HepG2 (cell line): ENCODE data around the gene CCR2. TPM values are rescaled to one million over a fixed set of nuclear protein-coding genes. Genes with fewer than 3 reads are reported as not detected.

Experiments used
- ATAC-seq: fragments of 200-7000 bp; cut with Tn5 transposase; 3 replicates; pipeline ENCODE4 v1.9.1; 2020; ENCODE audit warnings: mild to moderate bottlenecking, moderate library complexity
- BruUV-seq: library from RNA; stranded (reverse); fragments of 400-500 nt; replicated peaks from 2 replicates; lab custom pipeline; 2021; lab: Mats Ljungman, UMichigan
- CTCF ChIA-PET: fragments of 300-600 bp; formaldehyde crosslinking; extraction: SDS; loops from one replicate; lab custom pipeline; 2021; ENCODE audit warnings: low total read pairs, inconsistent platforms, low intra/inter-chr PET ratio; lab: Yijun Ruan, JAX
- POLR2A ChIA-PET: fragments of 350-600 bp; sonication (Branson Sonifier 250); formaldehyde crosslinking; loops from one replicate; lab custom pipeline; 2020; ENCODE audit warnings: antibody characterized with exemption, inconsistent platforms; lab: Yijun Ruan, JAX
- DNase-seq: peaks from one replicate; pipeline ENCODE4 v3.0.0-alpha.2; 2015; ENCODE audit warnings: low spot score
- FAIRE-seq: peaks from 3 replicates; lab custom pipeline; 2011; peaks lifted over from hg19 to GRCh38; lab: Jason Lieb, UNC
- H2AFZ ChIP-seq: one replicate; pipeline ENCODE4 v1.6.1; 2011; ENCODE audit warnings: low read length, inconsistent platforms
- H3K27ac ChIP-seq: fragments of 300-600 bp; 3 replicates; pipeline ENCODE4 v1.8.0; 2011; ENCODE audit warnings: mixed run types, mild to moderate bottlenecking, mixed read lengths, low read length, inconsistent platforms; ENCODE audit not compliant: insufficient read depth; ENCODE audit errors: extremely low read length
- H3K27me3 ChIP-seq, 2 experiments: fragments of 200-600 bp in 1 of 2; 2 replicates in 1 of 2; 3 replicates in 1 of 2; pipeline versions ENCODE4 v1.6.0 to v1.8.0; 2011; ENCODE audit warnings: low read length in 2 of 2, mild to moderate bottlenecking in 2 of 2, moderate library complexity in 2 of 2, inconsistent platforms in 1 of 2; ENCODE audit not compliant: insufficient read depth in 2 of 2, control insufficient read depth in 1 of 2
- H3K36me3 ChIP-seq, 2 experiments: fragments of 200-600 bp in 1 of 2; replicated peaks in 1 of 2; 2 replicates in 1 of 2; 3 replicates in 1 of 2; pipeline versions ENCODE4 v1.5.1 to v1.8.0; 2011; ENCODE audit warnings: low read length in 2 of 2, inconsistent platforms in 1 of 2; ENCODE audit not compliant: insufficient read depth in 2 of 2, control insufficient read depth in 1 of 2
- H3K4me1 ChIP-seq: 2 replicates; pipeline ENCODE4 v1.5.1; 2012; ENCODE audit warnings: low read length, inconsistent platforms; ENCODE audit not compliant: insufficient read depth
- H3K4me2 ChIP-seq: 2 replicates; pipeline ENCODE4 v1.6.0; 2011; ENCODE audit warnings: low read depth, low read length, inconsistent platforms
- H3K4me3 ChIP-seq, 3 experiments: fragments of 200-600 bp in 1 of 3; sonication (generic), shearing (Covaris generic) in 1 of 3; replicated peaks in 1 of 3; 2 replicates each; pipeline ENCODE4 v1.5.1; 2011 to 2016; ENCODE audit warnings: low read length in 3 of 3, inconsistent platforms in 2 of 3, low read depth in 2 of 3, mild to moderate bottlenecking in 2 of 3, control low read depth in 1 of 3, mixed read lengths in 1 of 3; ENCODE audit not compliant: insufficient read depth in 1 of 3
- H3K79me2 ChIP-seq: one replicate; pipeline ENCODE4 v1.6.1; 2011; ENCODE audit warnings: low read length, inconsistent platforms; ENCODE audit not compliant: insufficient read depth
- H3K9ac ChIP-seq: 2 replicates; pipeline ENCODE4 v1.6.0; 2011; ENCODE audit warnings: mild to moderate bottlenecking, low read depth, low read length, inconsistent platforms; ENCODE audit not compliant: insufficient read depth
- H3K9me3 ChIP-seq: 2 replicates; pipeline ENCODE4 v1.5.1; 2012; ENCODE audit warnings: mild to moderate bottlenecking, low read length
- H4K20me1 ChIP-seq: 2 replicates; pipeline ENCODE4 v1.6.0; 2011; ENCODE audit warnings: inconsistent platforms, mild to moderate bottlenecking, low read length, moderate library complexity; ENCODE audit not compliant: insufficient read depth
- PBX3 ChIP-seq: sonication (generic); formaldehyde crosslinking; IDR thresholded peaks from 2 replicates; pipeline ENCODE4 v1.8.1; 2023; ENCODE audit warnings: missing genetic modification reagents, inconsistent platforms, borderline replicate concordance
- RERE ChIP-seq: IDR thresholded peaks from 2 replicates; pipeline ENCODE4 v1.6.1; 2016; ENCODE audit warnings: low read depth, missing genetic modification reagents, missing compliant biosample characterization
- TAF15 ChIP-seq: fragments of 200-400 bp; formaldehyde crosslinking; IDR thresholded peaks from one replicate; pipeline ENCODE4 v1.6.1; 2018; ENCODE audit warnings: mild to moderate bottlenecking, low read depth, low read length; ENCODE audit not compliant: poor library complexity, severe bottlenecking
- TSC22D2 ChIP-seq: sonication (generic); formaldehyde crosslinking; IDR thresholded peaks from 2 replicates; pipeline ENCODE4 v1.5.1; 2020; ENCODE audit warnings: missing genetic modification reagents, mild to moderate bottlenecking, borderline replicate concordance
- ZXDC ChIP-seq: sonication (generic); formaldehyde crosslinking; IDR thresholded peaks from 2 replicates; pipeline ENCODE4 v1.5.0; 2020; ENCODE audit warnings: mild to moderate bottlenecking, missing genetic modification reagents
- WGBS: methylation state at CpG from one replicate; pipeline ENCODE4 v1.1.6; 2017; ENCODE audit warnings: low lambda C conversion rate; 5-methylcytosine and 5-hydroxymethylcytosine counted together
- in situ Hi-C: cut with HindIII; loops from 2 replicates; pipeline ENCODE4 v1.10.0; 2017; ENCODE audit warnings: low pct_unique_long_range_greater_than_20kb; ENCODE audit not compliant: extremely low pct_ligation_motif_present
- intact Hi-C: fragments of 100-400 bp; cut with micrococcal nuclease; formaldehyde crosslinking; loops from one replicate; pipeline ENCODE4 v1.10.0; 2022; ENCODE audit not compliant: unreplicated experiment
- polyA plus RNA-seq, 8 experiments: library from polyadenylated mRNA; depleted of rRNA in 3 of 8; stranded (reverse) in 7 of 8; unstranded in 1 of 8; fragments of >200 nt; fragmentation: Illumina TruSeq in 4 of 8; extraction: Trizol in 4 of 8; gene quantifications; 2 replicates each; pipeline versions ENCODE4 v1.2.1 to v1.2.3, GENCODE V29; 2011 to 2016; ENCODE audit warnings: low read depth in 4 of 8, missing spikeins in 1 of 8, mixed read lengths in 1 of 8; ENCODE audit not compliant: insufficient read depth in 1 of 8
- total RNA-seq, 5 experiments: library from RNA; depleted of rRNA; stranded (reverse); fragments of >200 nt; fragmentation: Illumina TruSeq; extraction: Trizol; gene quantifications; 2 replicates each; pipeline ENCODE4 v1.2.3, GENCODE V29; 2016; ENCODE audit warnings: low read depth in 1 of 5

Gene CCR2
- total and polyA plus RNA-seq, 2 of the 13 experiments (the other 11 are each of a cell fraction or from before 2014, with no cell fraction given) = not detected

GRCh38 chr3:46358466-46358865 is 4.6 kb downstream of the CCR2 start (continued):
- TF ChIP-seq PBX3 (CRISPR knock-in tag) (no peak), RERE (no peak)
- TF ChIP-seq, all 625 proteins: peak for 0

GRCh38 chr3:46359733-46360493 is 6.0 kb downstream of the CCR2 start:
- BruUV-seq = no TSS peak
- Histone ChIP-seq H3K4me2 (no peak overlapping the region), H4K20me1 (no peaks in the 10 kb centered on the region), H3K4me3 (no peak overlapping the region), H3K79me2 (no peaks in the 10 kb centered on the region), H3K27ac (no peak overlapping the region), H3K27me3 (peaks cover 0 to 9% of the 10 kb centered on the region in 2 experiments; a peak in 2 of 5 replicates), H3K36me3 (no peaks in the 10 kb centered on the region), H3K9ac (no peak overlapping the region), H2AFZ (no peak overlapping the region), H3K9me3 (no peaks in the 10 kb centered on the region), H3K4me1 (no peaks in the 10 kb centered on the region)
- ChIA-PET CTCF (no interaction called here), POLR2A (no interaction called here)
- 34% methylated on average over 11 of the region's 11 CpGs for whole genome bisulfite sequencing
- DNase-seq (no peak), ATAC-seq (no peak), FAIRE-seq (no peak)
- in situ Hi-C loops (no loop called here), intact Hi-C loops (no loop called here)
- TF ChIP-seq ZXDC (CRISPR knock-in tag) = no peak
- no peak for TF ChIP-seq TAF15
- no peak for TF ChIP-seq TSC22D2
